Panc1 (cell line): ENCODE measurements around the gene HTR3C. TPM values are rescaled to one million over a fixed set of nuclear protein-coding genes. Genes with fewer than 3 reads are reported as not detected.

Experiments used
- ATAC-seq: fragments of 200-7000 bp; cut with Tn5 transposase; 2 replicates; pipeline ENCODE4 v1.9.1; 2020; ENCODE audit warnings: mild to moderate bottlenecking, moderate library complexity
- BruUV-seq: library from RNA; stranded (reverse); fragments of 400-500 nt; replicated peaks from 2 replicates; lab custom pipeline; 2021; lab: Mats Ljungman, UMichigan
- CTCF ChIA-PET: fragments of 300-600 bp; sonication (Branson Sonifier 250); formaldehyde crosslinking; loops from one replicate; lab custom pipeline; 2022; ENCODE audit warnings: antibody characterized with exemption; lab: Charles Lee
- POLR2A ChIA-PET: fragments of 300-600 bp; sonication (Branson Sonifier 250); formaldehyde crosslinking; loops from one replicate; lab custom pipeline; 2022; ENCODE audit warnings: antibody characterized with exemption; lab: Charles Lee
- DNase-seq: peaks from one replicate; pipeline ENCODE4 v3.0.0-alpha.2; 2010; ENCODE audit warnings: low read depth, low spot score
- H3K27ac ChIP-seq: 2 replicates; pipeline ENCODE4 v1.5.1; 2011; ENCODE audit warnings: mild to moderate bottlenecking, low read length, inconsistent platforms
- H3K27me3 ChIP-seq: fragments of 200-500 bp; sonication (Bioruptor generic); 2 replicates; pipeline ENCODE4 v1.6.0; 2014; ENCODE audit warnings: low read length, inconsistent platforms; ENCODE audit not compliant: control insufficient read depth, insufficient read depth
- H3K36me3 ChIP-seq: fragments of 200-500 bp; sonication (Bioruptor generic); 2 replicates; pipeline ENCODE4 v1.5.1; 2014; ENCODE audit warnings: inconsistent platforms, mild to moderate bottlenecking, low read length, moderate library complexity; ENCODE audit not compliant: control insufficient read depth, insufficient read depth
- H3K4me1 ChIP-seq: 2 replicates; pipeline ENCODE4 v1.5.1; 2011; ENCODE audit warnings: inconsistent platforms, mild to moderate bottlenecking, low read length, moderate library complexity; ENCODE audit not compliant: control insufficient read depth, insufficient read depth
- H3K4me3 ChIP-seq, 2 experiments: 2 replicates each; pipeline ENCODE4 v1.5.1; 2011 to 2012; ENCODE audit warnings: low read depth in 2 of 2, low read length in 2 of 2, mild to moderate bottlenecking in 2 of 2, inconsistent platforms in 1 of 2, moderate library complexity in 1 of 2
- H3K9me3 ChIP-seq: fragments of 200-500 bp; sonication (Bioruptor generic); 2 replicates; pipeline ENCODE4 v1.5.1; 2014; ENCODE audit warnings: low read depth, mild to moderate bottlenecking, inconsistent platforms, low read length, moderate library complexity; ENCODE audit not compliant: control insufficient read depth, insufficient read depth
- POLR2AphosphoS5 ChIP-seq: IDR thresholded peaks from 2 replicates; pipeline ENCODE4 v1.6.1; 2012; ENCODE audit warnings: mild to moderate bottlenecking, low read depth, low read length, moderate library complexity
- SIN3A ChIP-seq: IDR thresholded peaks from 2 replicates; pipeline ENCODE4 v1.6.1; 2012; ENCODE audit warnings: low read depth, mild to moderate bottlenecking, low read length, moderate library complexity, borderline replicate concordance; ENCODE audit not compliant: insufficient read depth
- TCF7L2 ChIP-seq: IDR thresholded peaks from 2 replicates; pipeline ENCODE4 v1.6.1; 2011; ENCODE audit warnings: mild to moderate bottlenecking, low read depth, low read length, inconsistent platforms
- in situ Hi-C: cut with HindIII; loops from 2 replicates; pipeline ENCODE4 v1.10.0; 2016; ENCODE audit warnings: low sequenced_read_pairs, low pct_unique_long_range_greater_than_20kb
- intact Hi-C: fragments of 100-400 bp; cut with micrococcal nuclease; formaldehyde crosslinking; loops from one replicate; pipeline ENCODE4 v1.10.0; 2022; ENCODE audit not compliant: unreplicated experiment
- total RNA-seq: library from RNA; stranded (reverse); gene quantifications from one replicate; pipeline ENCODE4 v1.2.1, GENCODE V29; 2021; ENCODE audit not compliant: unreplicated experiment
- TF ChIP-seq, protein P1 (sequence below): fragments of 450-650 bp; IDR thresholded peaks from 2 replicates; pipeline ENCODE4 v1.5.1; 2017; ENCODE audit warnings: mild to moderate bottlenecking
- TF ChIP-seq, protein P2 (sequence below), 2 experiments: IDR thresholded peaks; 2 replicates each; pipeline ENCODE4 v1.6.1; 2011 to 2012; ENCODE audit warnings: low read depth in 2 of 2, control low read depth in 1 of 2, low read length in 1 of 2, mild to moderate bottlenecking in 1 of 2, moderate library complexity in 1 of 2; ENCODE audit not compliant: insufficient read depth in 1 of 2

The HTR3C gene
- total RNA-seq, 1 experiment from 2014 or later, result not detected

DNA sequence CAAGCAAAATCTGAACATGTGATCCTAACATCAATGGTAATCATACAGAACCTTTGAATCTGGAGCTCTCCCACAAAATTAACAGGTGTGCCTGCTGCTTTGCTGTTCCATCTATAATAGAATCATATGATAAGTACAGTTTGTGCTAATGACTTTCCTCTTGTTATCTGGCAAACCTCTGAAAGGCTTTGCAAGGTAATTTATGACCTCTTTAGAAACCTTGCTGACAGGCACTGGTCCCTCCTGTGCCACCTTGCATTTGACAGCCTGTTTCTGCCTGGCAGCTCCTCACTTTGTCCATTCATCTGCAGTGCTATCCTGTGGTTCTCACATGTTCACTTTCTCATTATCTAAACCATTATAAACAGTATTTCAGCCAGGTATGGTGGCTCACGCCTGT, 10.2 kb upstream of the HTR3C start:
- Histone ChIP-seq H3K9me3 (no peaks in the 10 kb centered on the region), H3K4me3 (no peak overlapping the region), H3K27me3 (no peaks in the 10 kb centered on the region), H3K36me3 (no peaks in the 10 kb centered on the region), H3K4me1 (no peaks in the 10 kb centered on the region), H3K27ac (no peak overlapping the region)
- DNase-seq (no peak), ATAC-seq (no peak)
- intact Hi-C loops, result loop anchor here (10.0 kb wide), 1 partner anchor 92 kb away; the partner anchor contains the start of gene EIF2B5
- ChIA-PET CTCF (no interaction called here), POLR2A (no interaction called here)
- in situ Hi-C loops, result no loop called here
- TF ChIP-seq SIN3A (no peak), POLR2AphosphoS5 (no peak), TCF7L2 (no peak)
- TF ChIP-seq, protein P1, sequence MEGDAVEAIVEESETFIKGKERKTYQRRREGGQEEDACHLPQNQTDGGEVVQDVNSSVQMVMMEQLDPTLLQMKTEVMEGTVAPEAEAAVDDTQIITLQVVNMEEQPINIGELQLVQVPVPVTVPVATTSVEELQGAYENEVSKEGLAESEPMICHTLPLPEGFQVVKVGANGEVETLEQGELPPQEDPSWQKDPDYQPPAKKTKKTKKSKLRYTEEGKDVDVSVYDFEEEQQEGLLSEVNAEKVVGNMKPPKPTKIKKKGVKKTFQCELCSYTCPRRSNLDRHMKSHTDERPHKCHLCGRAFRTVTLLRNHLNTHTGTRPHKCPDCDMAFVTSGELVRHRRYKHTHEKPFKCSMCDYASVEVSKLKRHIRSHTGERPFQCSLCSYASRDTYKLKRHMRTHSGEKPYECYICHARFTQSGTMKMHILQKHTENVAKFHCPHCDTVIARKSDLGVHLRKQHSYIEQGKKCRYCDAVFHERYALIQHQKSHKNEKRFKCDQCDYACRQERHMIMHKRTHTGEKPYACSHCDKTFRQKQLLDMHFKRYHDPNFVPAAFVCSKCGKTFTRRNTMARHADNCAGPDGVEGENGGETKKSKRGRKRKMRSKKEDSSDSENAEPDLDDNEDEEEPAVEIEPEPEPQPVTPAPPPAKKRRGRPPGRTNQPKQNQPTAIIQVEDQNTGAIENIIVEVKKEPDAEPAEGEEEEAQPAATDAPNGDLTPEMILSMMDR, result no peak
- TF ChIP-seq, protein P2, sequence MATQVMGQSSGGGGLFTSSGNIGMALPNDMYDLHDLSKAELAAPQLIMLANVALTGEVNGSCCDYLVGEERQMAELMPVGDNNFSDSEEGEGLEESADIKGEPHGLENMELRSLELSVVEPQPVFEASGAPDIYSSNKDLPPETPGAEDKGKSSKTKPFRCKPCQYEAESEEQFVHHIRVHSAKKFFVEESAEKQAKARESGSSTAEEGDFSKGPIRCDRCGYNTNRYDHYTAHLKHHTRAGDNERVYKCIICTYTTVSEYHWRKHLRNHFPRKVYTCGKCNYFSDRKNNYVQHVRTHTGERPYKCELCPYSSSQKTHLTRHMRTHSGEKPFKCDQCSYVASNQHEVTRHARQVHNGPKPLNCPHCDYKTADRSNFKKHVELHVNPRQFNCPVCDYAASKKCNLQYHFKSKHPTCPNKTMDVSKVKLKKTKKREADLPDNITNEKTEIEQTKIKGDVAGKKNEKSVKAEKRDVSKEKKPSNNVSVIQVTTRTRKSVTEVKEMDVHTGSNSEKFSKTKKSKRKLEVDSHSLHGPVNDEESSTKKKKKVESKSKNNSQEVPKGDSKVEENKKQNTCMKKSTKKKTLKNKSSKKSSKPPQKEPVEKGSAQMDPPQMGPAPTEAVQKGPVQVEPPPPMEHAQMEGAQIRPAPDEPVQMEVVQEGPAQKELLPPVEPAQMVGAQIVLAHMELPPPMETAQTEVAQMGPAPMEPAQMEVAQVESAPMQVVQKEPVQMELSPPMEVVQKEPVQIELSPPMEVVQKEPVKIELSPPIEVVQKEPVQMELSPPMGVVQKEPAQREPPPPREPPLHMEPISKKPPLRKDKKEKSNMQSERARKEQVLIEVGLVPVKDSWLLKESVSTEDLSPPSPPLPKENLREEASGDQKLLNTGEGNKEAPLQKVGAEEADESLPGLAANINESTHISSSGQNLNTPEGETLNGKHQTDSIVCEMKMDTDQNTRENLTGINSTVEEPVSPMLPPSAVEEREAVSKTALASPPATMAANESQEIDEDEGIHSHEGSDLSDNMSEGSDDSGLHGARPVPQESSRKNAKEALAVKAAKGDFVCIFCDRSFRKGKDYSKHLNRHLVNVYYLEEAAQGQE (IDR thresholded peaks at IDR 0.05; ENCODE audit: insufficient read depth in 1 of 2, low read depth in 2 of 2, low read length in 1 of 2), result no peak
- BruUV-seq, result no TSS peak

DNA sequence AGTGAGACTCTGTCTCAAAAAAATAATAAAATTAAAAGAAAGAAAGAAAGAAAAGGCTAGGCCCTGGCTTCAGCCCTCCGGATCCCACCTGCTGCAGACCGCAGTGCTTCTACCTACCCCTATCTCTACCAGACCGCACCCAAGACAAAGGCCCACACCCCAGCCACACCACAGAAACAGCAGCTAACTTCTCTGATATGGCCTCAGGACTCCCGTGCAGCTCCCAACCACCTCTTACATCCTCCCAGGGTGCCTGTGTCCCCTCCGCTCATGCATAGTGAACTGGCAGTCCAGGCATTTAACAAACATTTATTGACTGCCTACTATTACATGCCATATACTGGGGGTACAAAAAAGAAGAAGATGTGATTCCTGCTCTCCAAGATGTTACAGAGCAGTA, 6.9 kb upstream of the HTR3C start:
- TF ChIP-seq TCF7L2 (no peak), SIN3A (no peak), POLR2AphosphoS5 (no peak)
- TF ChIP-seq, protein P1, result no peak
- TF ChIP-seq, protein P2 (IDR thresholded peaks at IDR 0.05; ENCODE audit: insufficient read depth in 1 of 2, low read depth in 2 of 2, low read length in 1 of 2), result no peak
- Histone ChIP-seq H3K4me1 (no peaks in the 10 kb centered on the region), H3K9me3 (no peaks in the 10 kb centered on the region), H3K36me3 (no peaks in the 10 kb centered on the region), H3K4me3 (no peak overlapping the region), H3K27me3 (no peaks in the 10 kb centered on the region), H3K27ac (no peak overlapping the region)
- no TSS peak for BruUV-seq
- in situ Hi-C loops (no loop called here), intact Hi-C loops (loop anchor here (10.0 kb wide), 1 partner anchor 89 kb away; the partner anchor contains the start of gene EIF2B5)
- DNase-seq, result no peak
- no peak for ATAC-seq
- ChIA-PET CTCF (no interaction called here), POLR2A (no interaction called here)
